Left kidney (tissue), 2 donors: Measurements from ENCODE around the gene CPLX4. TPM values are rescaled to one million over a fixed set of nuclear protein-coding genes. Genes with fewer than 3 reads are reported as not detected.

Experiments
- DNase-seq: peaks from one replicate; pipeline ENCODE4 v3.0.0-alpha.2; 2013
- polyA plus RNA-seq: library from polyadenylated mRNA; unstranded; fragments of 120-200 nt; gene quantifications from one replicate; pipeline ENCODE4 v1.2.1, GENCODE V29; 2013; ENCODE audit not compliant: insufficient read length

The CPLX4 gene
- polyA plus RNA-seq, 1 donor, result 0.13 TPM

GRCh38 chr18:59308248-59308937 lies 10.1 kb downstream of the CPLX4 start:
- peak; percentile 68 for DNase-seq

GRCh38 chr18:59306640-59307039 lies 11.8 kb downstream of the CPLX4 start:
- DNase-seq, result no peak

- DNase-seq, result no peak
Measured at GRCh38 chr18:59305295-59305694, 13.2 kb downstream of the CPLX4 start.

DNA sequence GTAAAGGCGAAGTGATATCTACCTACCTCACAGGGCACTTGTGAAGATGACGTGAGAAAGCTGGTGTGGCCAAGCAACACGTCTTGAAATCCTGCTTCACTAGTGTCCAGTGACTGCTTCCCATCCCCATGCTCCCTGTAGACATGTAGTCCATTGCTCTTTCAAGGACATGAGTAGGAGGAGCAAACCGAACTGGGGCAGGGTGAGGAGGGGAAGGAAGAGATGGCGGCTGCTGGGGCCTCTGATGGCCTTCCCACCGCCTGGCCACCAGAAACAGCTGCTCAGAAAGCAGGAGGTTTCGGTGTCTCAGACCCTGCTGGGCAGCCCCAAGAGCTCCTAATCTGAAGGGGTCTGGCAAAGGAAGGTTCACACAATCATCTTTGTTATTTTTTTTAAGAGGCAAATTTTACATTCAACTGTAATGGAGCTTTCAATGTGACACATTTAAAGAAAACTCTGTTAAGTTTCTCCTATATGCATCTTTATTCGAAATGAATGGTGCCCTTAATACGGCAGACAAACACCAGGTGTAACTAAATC lies 14.7 kb downstream of the CPLX4 start:
- DNase-seq, result no peak

DNA sequence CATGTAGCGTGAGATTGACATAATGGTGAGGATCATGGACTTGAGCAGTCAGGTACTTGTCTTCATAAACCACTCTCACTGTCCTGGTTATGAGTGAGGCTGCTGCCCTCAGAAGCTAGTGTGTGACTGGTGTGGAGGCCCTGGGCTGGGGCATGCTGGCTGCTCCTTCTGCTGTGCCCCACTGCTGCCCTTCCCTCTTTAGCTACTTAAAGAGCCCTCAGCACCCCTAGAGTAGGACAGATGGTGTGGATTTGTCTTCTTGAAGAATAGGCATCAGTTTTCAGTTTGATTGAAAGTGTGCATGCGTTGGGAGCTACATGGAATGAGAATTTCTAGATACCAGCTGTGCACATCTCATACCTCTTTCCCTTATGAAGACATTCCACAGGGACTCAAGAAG lies 15.4 kb downstream of the CPLX4 start:
- no peak for DNase-seq

- no peak for DNase-seq
Measured at GRCh38 chr18:59301929-59302328, 16.5 kb downstream of the CPLX4 start.

DNA sequence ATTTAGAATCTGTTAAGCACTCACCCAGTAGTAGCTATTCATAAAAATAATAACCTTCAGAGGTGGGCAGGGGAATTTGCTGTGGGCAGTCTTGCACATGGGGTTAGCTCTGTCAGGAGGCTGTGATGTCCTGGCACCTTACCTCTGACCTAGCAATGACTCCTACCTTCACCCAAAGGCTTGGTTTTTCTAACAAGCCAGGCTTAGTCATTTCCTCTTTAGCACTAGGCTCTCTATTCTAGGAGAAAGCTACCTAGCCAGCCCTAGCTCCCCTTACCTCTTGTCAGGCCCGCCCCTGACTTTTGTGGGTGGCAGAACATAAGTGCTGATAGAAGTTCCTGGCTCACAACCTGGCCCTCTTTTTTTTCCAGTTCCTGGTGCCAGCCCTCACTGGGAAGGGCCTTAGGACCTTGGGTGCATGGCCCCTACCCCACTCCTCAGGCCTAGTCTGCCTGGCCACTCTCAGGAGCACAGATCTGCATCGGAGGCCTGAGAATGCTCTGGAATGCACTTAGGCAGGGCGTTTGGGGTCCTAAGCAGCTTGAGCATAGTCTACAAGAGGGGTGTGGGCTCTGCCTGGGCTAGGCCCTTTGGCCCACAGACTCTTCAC lies 17.7 kb downstream of the CPLX4 start:
- no peak for DNase-seq

DNA sequence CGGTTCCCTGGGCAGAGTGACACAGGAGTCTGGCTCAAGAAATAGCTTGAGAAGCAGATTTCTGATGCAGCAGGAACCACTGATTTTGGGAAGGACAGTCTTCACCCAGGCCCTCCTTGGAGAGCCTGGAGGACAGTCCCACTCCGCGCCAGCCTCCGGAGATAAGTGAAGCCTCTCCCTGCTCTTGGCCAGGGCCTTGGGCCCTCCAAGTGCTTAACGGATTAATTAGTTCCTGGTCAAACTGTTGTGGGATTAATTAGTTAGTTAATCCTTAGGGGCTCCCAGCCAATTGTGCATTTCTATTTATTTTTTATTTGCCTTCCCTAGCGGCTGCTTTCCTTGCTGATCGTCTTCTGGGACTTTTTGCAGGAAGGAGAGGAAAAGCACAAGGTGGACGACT lies 19.6 kb downstream of the CPLX4 start:
- no peak for DNase-seq

- DNase-seq, result no peak
Measured at GRCh38 chr18:59293317-59293716, 25.1 kb downstream of the CPLX4 start.

DNA sequence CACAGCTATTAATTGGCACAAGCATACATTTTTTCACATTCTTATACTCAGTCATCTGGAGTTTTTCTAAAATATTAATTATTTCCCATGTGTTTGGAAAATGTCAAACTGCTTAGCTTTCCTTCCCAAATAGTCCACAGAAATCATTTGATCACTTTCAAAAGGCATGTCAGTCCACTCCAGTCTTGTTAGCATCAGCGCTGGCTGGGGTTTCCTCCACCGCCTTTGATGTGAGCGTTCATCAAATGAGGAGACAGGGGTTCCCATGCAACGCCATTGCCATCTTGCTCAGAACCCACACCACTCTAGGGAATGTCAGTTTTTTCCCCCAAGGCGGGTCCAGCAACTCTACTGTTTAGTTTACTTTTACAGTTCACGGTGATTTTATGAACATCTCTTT lies 32.1 kb downstream of the CPLX4 start:
- DNase-seq, result no peak

DNA sequence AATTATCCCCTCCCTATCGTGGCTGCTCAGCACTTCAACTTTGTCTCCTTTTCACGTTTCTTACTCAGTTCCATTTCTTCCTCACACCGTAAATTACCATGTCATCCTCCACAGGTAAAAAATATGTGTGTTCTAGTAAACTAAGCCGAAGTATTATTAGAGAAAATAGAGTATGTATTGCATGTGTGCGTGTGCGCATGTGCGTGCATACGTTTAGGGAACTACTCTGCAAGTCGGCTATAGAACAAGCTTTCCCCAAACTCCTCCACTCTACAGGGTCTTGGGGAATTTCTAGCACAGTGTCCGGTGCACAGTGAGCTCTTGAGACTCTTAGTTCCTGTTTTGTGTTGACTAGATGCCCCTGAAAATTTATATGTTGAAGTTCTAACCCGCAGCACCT lies 36.1 kb downstream of the CPLX4 start:
- DNase-seq, result no peak

DNA sequence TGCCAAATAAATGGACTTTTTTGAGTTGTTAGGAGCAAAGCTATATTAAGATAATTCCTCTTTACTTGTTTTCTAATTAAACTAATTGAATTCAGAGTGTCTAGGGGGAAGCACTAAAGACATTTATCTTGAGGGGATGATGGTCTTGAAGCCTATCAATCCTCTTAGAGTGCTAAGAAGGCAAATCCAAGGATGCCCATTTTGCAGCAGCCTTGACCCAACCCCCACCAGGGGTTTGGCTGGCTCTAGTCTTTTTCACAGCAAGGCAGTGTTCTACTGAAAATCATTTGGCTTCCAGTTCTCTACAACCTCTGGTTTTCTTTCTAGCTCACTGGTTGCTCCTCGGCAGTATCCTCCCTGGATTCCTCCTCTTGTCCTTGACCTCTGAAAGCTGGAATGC lies 38.7 kb downstream of the CPLX4 start:
- no peak for DNase-seq

DNA sequence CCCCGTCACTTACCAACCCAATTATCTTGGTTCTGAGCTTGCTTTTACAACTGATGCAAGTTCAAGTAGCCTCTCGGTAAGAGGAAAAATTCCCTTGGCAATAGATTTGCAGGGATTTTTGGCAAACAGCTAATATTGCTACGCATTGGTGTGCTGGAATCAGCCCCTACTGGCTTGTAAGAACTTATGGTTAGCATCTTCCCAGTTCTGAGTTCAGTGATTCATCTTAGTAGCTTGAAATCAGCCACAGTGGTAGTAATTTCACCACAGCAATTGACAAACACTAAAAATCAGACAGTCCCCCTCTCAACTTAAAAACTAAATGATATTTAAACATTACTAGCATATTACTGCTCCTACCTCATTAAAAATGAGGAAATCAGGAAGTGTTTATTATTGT lies 39.3 kb downstream of the CPLX4 start:
- no peak for DNase-seq

- no peak for DNase-seq
Measured at GRCh38 chr18:59278793-59279192, 39.7 kb downstream of the CPLX4 start.

GRCh38 chr18:59276047-59276446 lies 42.4 kb downstream of the CPLX4 start:
- DNase-seq, result no peak

- no peak for DNase-seq
Measured at GRCh38 chr18:59275406-59275949, 43.0 kb downstream of the CPLX4 start.

GRCh38 chr18:59274533-59274928 lies 43.9 kb downstream of the CPLX4 start:
- no peak for DNase-seq

DNA sequence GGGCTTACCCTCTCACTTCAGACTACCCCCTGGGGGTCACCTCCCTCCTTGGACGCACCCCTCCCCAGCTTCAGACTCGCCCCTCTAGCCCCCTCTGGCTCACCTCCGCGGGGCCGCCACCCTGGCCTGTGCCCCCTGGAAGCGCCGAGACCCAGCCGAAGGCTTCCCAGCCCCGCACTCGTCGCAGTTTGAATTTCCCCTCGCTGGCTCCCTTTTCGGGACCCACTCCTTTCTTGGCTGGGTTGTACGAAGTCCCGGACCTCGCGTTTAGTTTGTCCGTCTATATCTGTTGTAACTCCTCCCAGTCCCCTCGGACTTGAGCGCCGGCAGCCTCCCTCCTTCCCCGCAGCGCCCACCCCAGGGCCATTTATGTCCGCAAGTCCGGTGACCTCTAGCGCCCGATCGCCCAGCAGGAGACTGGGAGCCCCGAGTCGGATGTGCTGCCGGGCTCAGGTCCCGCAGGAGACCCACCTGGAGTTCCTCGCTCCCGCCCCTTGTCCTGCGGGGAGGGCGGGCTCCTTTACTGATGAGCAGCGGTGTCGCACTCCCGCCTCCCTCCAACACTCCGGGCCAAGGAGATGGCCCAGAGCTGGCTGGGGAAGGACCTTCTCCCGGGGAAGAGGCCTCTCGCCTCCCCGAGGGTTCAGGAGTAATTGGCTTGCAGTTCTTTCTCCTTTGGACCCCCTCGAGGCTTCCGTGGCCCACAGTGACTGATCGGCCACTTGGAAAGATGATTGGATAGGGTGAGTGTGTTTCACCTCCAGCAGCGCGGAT lies 44.5 kb downstream of the CPLX4 start:
- DNase-seq, result no peak

GRCh38 chr18:59272891-59273758 lies 45.3 kb downstream of the CPLX4 start, which contains the start of gene RAX:
RAX (minus strand) TSS chr18:59273454; CDS start chr18:59273206, 248 bp downstream.
- no peak for DNase-seq

GRCh38 chr18:59272221-59272888 lies 46.1 kb downstream of the CPLX4 start:
- DNase-seq, result no peak

- DNase-seq, result no peak
Measured at GRCh38 chr18:59271606-59272220, 46.7 kb downstream of the CPLX4 start.
